KMS-11 (cell line): ENCODE results near the gene MC4R.

ENCODE experiments used
- H2AFZ ChIP-seq: fragments of 200-600 bp; sonication (generic); 2 replicates; pipeline ENCODE4 v1.6.1; 2016; ENCODE audit warnings: antibody characterized with exemption, mixed run types, low read depth
- H3K27ac ChIP-seq: fragments of 200-600 bp; sonication (generic); 2 replicates; pipeline ENCODE4 v1.6.1; 2016; ENCODE audit warnings: mild to moderate bottlenecking, mixed run types
- H3K27me3 ChIP-seq: fragments of 200-600 bp; sonication (generic); 2 replicates; pipeline ENCODE4 v1.6.1; 2017; ENCODE audit warnings: mild to moderate bottlenecking, low read depth, mixed run types, moderate library complexity; ENCODE audit not compliant: insufficient read depth
- H3K36me3 ChIP-seq: fragments of 200-600 bp; sonication (generic); 2 replicates; pipeline ENCODE4 v1.6.1; 2017; ENCODE audit warnings: mild to moderate bottlenecking, mixed run types; ENCODE audit not compliant: insufficient read depth
- H3K4me1 ChIP-seq: fragments of 200-600 bp; sonication (generic); 2 replicates; pipeline ENCODE4 v1.6.1; 2016; ENCODE audit warnings: mild to moderate bottlenecking, low read depth, mixed run types; ENCODE audit not compliant: poor library complexity, severe bottlenecking
- H3K4me2 ChIP-seq: fragments of 200-600 bp; sonication (generic); 2 replicates; pipeline ENCODE4 v1.7.0; 2016; ENCODE audit warnings: mild to moderate bottlenecking, mixed run types
- H3K4me3 ChIP-seq: fragments of 200-600 bp; sonication (generic); IDR thresholded peaks from 2 replicates; pipeline ENCODE4 v1.6.1; 2017; ENCODE audit warnings: low read depth, low read length, mixed read lengths; ENCODE audit not compliant: insufficient read depth
- H3K79me2 ChIP-seq: fragments of 200-600 bp; sonication (generic); 2 replicates; pipeline ENCODE4 v1.6.1; 2016; ENCODE audit warnings: low read depth, mixed run types; ENCODE audit not compliant: insufficient read depth
- H3K9ac ChIP-seq: fragments of 200-600 bp; sonication (generic); 2 replicates; pipeline ENCODE4 v1.6.1; 2016; ENCODE audit warnings: mild to moderate bottlenecking, mixed run types
- H4K20me1 ChIP-seq: fragments of 200-600 bp; sonication (generic); 2 replicates; pipeline ENCODE4 v1.6.1; 2016; ENCODE audit warnings: mild to moderate bottlenecking, mixed run types; ENCODE audit not compliant: insufficient read depth
- TF ChIP-seq, protein P1 (sequence below): fragments of 200-600 bp; sonication (generic); conservative IDR thresholded peaks from 2 replicates; pipeline ENCODE4 v1.6.1; 2017; ENCODE audit warnings: low read depth, mild to moderate bottlenecking, antibody characterized with exemption, low read length, moderate library complexity, mixed read lengths

MC4R gene

DNA sequence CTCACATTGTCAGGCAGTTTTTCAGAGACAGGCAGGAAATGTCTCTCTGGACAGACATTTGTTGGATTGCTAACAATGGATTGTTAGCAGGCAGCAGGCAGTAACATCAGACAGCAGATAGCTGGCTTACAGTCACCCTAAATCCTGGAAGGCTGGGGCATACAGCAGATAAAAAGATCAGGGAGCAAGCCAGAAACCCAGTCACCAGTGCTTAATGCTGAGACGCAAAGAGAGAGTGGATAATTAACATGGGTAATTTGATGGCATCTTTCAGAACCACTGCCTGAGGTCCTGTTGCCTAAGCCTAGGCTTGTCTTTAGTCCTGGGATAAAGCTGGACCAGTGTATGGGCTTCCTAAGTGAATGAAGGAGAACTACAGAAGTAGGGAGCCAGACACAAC lies 22.4 kb downstream of the MC4R start:
- H4K20me1 ChIP-seq = no peaks in the 10 kb centered on the region
- H3K9ac ChIP-seq = no peak overlapping the region
- no peaks in the 10 kb centered on the region for H3K36me3 ChIP-seq
- no peak overlapping the region for H2AFZ ChIP-seq
- H3K4me3 ChIP-seq = no peak overlapping the region
- no peak overlapping the region for H3K27ac ChIP-seq
- H3K79me2 ChIP-seq = no peaks in the 10 kb centered on the region
- no peaks in the 10 kb centered on the region for H3K27me3 ChIP-seq
- H3K4me1 ChIP-seq = no peaks in the 10 kb centered on the region
- TF ChIP-seq, protein P1, sequence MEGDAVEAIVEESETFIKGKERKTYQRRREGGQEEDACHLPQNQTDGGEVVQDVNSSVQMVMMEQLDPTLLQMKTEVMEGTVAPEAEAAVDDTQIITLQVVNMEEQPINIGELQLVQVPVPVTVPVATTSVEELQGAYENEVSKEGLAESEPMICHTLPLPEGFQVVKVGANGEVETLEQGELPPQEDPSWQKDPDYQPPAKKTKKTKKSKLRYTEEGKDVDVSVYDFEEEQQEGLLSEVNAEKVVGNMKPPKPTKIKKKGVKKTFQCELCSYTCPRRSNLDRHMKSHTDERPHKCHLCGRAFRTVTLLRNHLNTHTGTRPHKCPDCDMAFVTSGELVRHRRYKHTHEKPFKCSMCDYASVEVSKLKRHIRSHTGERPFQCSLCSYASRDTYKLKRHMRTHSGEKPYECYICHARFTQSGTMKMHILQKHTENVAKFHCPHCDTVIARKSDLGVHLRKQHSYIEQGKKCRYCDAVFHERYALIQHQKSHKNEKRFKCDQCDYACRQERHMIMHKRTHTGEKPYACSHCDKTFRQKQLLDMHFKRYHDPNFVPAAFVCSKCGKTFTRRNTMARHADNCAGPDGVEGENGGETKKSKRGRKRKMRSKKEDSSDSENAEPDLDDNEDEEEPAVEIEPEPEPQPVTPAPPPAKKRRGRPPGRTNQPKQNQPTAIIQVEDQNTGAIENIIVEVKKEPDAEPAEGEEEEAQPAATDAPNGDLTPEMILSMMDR = no peak
- H3K4me2 ChIP-seq = no peak overlapping the region

DNA sequence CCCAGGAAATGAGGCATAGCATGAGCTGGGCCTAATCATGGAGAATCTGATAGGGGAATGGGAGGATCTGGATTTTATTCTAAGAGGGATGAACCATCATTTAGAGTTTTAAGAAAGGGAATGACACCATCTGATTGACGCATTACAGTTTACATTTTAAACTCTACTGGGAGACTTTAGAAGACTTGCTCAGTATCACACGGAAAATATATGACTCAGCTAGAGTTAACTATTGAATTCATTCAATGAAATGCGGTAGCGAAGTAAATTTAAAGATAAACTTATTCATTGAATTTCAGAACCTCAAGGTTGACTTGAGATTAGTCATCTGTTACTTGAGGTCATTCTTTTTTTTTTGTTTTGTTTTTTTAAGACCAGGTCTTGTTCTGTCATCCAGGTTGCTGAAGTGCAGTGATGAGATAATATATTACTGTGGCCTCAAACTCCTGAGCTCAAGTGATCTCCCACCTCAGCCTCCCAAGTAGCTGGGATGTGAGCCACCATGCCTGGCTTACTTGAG lies 25.0 kb downstream of the MC4R start:
- TF ChIP-seq, protein P1 = no peak
- H3K79me2 ChIP-seq = no peaks in the 10 kb centered on the region
- H3K27ac ChIP-seq = no peak overlapping the region
- no peaks in the 10 kb centered on the region for H3K4me1 ChIP-seq
- H3K4me2 ChIP-seq = no peak overlapping the region
- no peaks in the 10 kb centered on the region for H4K20me1 ChIP-seq
- H3K36me3 ChIP-seq = no peaks in the 10 kb centered on the region
- H3K9ac ChIP-seq = no peak overlapping the region
- H3K27me3 ChIP-seq = no peaks in the 10 kb centered on the region
- no peak overlapping the region for H2AFZ ChIP-seq
- no peak overlapping the region for H3K4me3 ChIP-seq

DNA sequence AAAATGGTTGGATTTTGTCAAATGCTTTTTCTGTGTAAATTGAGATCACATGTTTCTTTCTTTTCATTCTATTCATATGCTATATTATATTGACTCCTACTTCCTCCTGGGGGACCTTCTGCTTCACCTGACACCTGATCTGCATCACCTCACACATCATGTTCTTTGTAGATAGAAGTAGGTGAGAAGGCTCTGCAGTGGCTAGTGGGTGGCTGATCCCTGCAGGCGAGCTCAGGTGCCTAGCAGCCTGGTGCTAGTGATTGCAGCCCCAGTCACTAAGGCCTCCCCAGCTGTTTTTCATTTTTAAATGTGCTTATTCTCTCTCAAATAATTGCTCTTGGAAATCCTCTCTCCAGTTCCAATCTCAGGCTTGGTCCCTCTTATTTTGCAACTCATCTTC lies 33.6 kb downstream of the MC4R start:
- H3K9ac ChIP-seq = no peak overlapping the region
- no peaks in the 10 kb centered on the region for H3K79me2 ChIP-seq
- no peak overlapping the region for H3K4me2 ChIP-seq
- H3K4me3 ChIP-seq = no peak overlapping the region
- H2AFZ ChIP-seq = no peak overlapping the region
- no peaks in the 10 kb centered on the region for H4K20me1 ChIP-seq
- TF ChIP-seq, protein P1 = no peak
- H3K27ac ChIP-seq = no peak overlapping the region
- H3K27me3 ChIP-seq = no peaks in the 10 kb centered on the region
- no peaks in the 10 kb centered on the region for H3K36me3 ChIP-seq
- H3K4me1 ChIP-seq = no peaks in the 10 kb centered on the region

DNA sequence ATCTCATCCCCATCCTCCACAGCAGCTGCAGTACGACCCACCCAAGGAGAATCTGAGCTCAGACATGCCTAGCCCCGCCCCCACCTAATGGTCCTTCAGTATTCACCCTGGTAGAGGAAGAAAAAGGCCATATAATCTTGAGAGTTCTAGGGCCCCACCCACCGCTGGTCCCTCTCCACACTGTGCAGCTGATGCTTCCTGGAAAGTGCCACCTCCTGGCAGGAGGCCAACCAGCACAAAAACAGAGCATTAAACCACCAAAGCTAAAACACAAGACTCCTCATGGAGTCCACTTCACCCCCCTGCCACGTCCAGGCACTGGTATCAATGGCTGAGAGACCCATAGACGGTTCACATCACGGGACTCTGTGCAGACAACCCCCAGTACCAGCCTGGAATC lies 40.7 kb downstream of the MC4R start:
- H2AFZ ChIP-seq = no peak overlapping the region
- no peaks in the 10 kb centered on the region for H3K4me1 ChIP-seq
- no peaks in the 10 kb centered on the region for H4K20me1 ChIP-seq
- no peaks in the 10 kb centered on the region for H3K79me2 ChIP-seq
- H3K4me3 ChIP-seq = no peak overlapping the region
- no peaks in the 10 kb centered on the region for H3K27me3 ChIP-seq
- H3K27ac ChIP-seq = no peak overlapping the region
- TF ChIP-seq, protein P1 = no peak
- no peak overlapping the region for H3K4me2 ChIP-seq
- H3K9ac ChIP-seq = no peak overlapping the region
- no peaks in the 10 kb centered on the region for H3K36me3 ChIP-seq
